Measurements from ENCODE around the gene MYO3B. TPM values are rescaled to one million over a fixed set of nuclear protein-coding genes. Genes with fewer than 3 reads are reported as not detected.

The MYO3B gene
- total and polyA plus RNA-seq, 11 donors: 0.09 to 0.19 (median 0.10) TPM; not detected in 8

DNA sequence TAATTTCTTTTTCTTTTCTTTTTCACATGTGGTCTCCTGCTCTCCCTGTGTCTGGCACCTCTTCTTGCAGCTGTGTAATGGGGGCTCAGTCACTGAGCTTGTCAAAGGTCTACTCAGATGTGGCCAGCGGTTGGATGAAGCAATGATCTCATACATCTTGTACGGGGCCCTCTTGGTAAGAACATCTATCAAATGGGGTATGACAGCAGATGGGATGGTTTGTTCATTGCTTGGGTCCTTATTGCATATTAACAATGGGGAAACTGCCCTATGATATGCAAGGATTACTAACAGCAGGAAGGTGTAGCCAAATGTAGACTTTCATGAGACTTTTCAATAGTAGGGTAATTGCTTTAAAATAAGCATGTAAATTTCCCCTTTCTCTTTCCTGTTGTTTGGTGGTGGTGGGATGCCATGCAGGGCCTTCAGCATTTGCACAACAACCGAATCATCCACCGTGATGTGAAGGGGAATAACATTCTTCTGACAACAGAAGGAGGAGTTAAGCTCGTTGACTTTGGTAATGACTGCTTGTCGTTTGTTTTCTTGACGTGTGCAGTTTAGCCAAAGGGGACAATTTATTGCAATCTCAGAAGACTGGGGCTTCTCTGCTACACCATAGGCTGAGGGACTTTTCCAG is 36.5 kb downstream of the MYO3B start:
- TF ChIP-seq, protein P1, sequence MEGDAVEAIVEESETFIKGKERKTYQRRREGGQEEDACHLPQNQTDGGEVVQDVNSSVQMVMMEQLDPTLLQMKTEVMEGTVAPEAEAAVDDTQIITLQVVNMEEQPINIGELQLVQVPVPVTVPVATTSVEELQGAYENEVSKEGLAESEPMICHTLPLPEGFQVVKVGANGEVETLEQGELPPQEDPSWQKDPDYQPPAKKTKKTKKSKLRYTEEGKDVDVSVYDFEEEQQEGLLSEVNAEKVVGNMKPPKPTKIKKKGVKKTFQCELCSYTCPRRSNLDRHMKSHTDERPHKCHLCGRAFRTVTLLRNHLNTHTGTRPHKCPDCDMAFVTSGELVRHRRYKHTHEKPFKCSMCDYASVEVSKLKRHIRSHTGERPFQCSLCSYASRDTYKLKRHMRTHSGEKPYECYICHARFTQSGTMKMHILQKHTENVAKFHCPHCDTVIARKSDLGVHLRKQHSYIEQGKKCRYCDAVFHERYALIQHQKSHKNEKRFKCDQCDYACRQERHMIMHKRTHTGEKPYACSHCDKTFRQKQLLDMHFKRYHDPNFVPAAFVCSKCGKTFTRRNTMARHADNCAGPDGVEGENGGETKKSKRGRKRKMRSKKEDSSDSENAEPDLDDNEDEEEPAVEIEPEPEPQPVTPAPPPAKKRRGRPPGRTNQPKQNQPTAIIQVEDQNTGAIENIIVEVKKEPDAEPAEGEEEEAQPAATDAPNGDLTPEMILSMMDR (IDR thresholded peaks at IDR 0.05): no peak
- TF ChIP-seq POLR2A (IDR thresholded peaks at IDR 0.05): no peak
- Histone ChIP-seq H3K4me1 (peaks cover 0 to 12% (median 0%) of the 10 kb centered on the region in 12 donors), H3K27me3 (no peaks in the 10 kb centered on the region), H3K4me3 (no peak overlapping the region), H3K9me3 (peaks cover 0 to 14% (median 0%) of the 10 kb centered on the region in 12 donors), H3K36me3 (no peaks in the 10 kb centered on the region), H3K27ac (no peak overlapping the region)
- ATAC-seq (no peak), DNase-seq (no peak)
- intact Hi-C loops (cut with DNase I): no loop called here
- WGBS, 4 donors: 64 to 71% (median 71%) methylated on average over 7 of the region's 7 CpGs

DNA sequence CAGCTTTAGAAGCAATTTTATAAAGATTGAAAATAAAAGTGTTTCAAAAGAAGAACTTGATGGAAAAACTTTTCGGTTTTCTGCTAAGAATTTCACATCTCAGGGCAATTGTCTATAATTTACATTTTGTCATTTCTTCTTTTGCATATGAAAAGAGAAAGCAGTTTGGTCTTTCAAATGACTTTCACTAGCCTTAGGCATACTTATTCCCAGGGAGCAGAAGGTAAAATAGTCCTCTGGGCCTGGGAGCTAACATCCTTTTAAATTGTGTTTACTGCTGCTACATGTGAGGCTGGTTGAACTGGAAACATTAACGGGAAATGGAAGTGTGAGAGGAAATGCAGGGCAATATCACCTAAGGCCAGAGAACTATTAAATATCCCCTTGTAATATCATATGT is 37.1 kb downstream of the MYO3B start:
- TF ChIP-seq, protein P1 (IDR thresholded peaks at IDR 0.05): no peak
- TF ChIP-seq POLR2A (IDR thresholded peaks at IDR 0.05): no peak
- no peak overlapping the region for H3K27ac ChIP-seq
- peaks cover 0 to 12% (median 0%) of the 10 kb centered on the region in 12 donors for H3K4me1 ChIP-seq
- H3K27me3 ChIP-seq: no peaks in the 10 kb centered on the region
- H3K36me3 ChIP-seq: no peaks in the 10 kb centered on the region
- no peak overlapping the region for H3K4me3 ChIP-seq
- intact Hi-C loops (cut with DNase I): no loop called here
- WGBS, 4 donors: 53 to 83% (median 76%) methylated on average over 2 of the region's 2 CpGs
- peaks cover 0 to 8% (median 0%) of the 10 kb centered on the region in 12 donors for H3K9me3 ChIP-seq
- ATAC-seq: no peak
- no peak for DNase-seq

DNA sequence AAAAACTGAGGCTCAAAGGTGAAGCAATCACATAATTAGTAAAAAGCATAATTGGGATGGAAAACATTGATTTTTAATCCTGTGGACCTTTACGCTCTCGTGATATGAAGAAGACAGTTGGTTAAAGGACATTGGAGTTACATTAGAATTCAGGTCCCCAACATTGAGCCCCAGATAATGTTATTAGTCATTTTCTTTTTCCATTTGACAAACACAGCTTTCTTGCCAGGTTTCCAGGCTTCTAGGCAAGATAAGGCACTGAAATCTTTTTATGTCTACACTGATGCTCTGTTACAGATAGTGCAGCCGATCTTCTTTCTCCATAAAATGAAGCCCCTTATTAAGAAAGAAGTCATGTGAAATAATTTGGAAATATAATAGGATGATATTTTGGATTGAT is 38.5 kb downstream of the MYO3B start:
- H3K4me1 ChIP-seq: peaks cover 0 to 13% (median 0%) of the 10 kb centered on the region in 12 donors
- 81 to 91% (median 86%) methylated on average over 3 of the region's 3 CpGs for WGBS, 4 donors
- no peaks in the 10 kb centered on the region for H3K36me3 ChIP-seq
- ATAC-seq (no peak), DNase-seq (no peak)
- H3K9me3 ChIP-seq: no peaks in the 10 kb centered on the region
- intact Hi-C loops (cut with DNase I): no loop called here
- H3K4me3 ChIP-seq: no peak overlapping the region
- TF ChIP-seq, protein P1 (IDR thresholded peaks at IDR 0.05): no peak
- no peak for TF ChIP-seq POLR2A (IDR thresholded peaks at IDR 0.05)
- no peak overlapping the region for H3K27ac ChIP-seq
- no peaks in the 10 kb centered on the region for H3K27me3 ChIP-seq

DNA sequence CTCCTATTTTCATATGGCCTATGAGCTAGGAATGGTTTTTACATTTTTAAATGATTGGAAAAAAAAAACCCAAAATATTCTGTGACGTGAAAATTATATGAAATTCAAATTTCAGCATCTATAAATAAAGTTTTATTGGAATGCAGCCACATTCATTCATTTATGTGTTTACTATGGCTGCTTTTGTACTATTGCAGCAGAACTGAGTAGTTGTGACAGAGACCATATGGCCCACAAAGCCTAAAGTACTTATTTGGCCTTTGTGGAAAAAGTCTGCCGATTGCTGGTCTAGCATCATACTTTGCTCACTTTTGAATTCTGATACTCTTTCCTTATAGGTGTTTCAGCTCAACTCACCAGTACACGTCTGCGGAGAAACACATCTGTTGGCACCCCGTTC is 39.0 kb downstream of the MYO3B start:
- ATAC-seq: no peak
- no peaks in the 10 kb centered on the region for H3K36me3 ChIP-seq
- TF ChIP-seq POLR2A (IDR thresholded peaks at IDR 0.05): no peak
- TF ChIP-seq, protein P1 (IDR thresholded peaks at IDR 0.05): no peak

More for the DNA sequence above, 39.0 kb downstream of the MYO3B start:
- no peak for DNase-seq
- intact Hi-C loops (cut with DNase I): no loop called here
- Histone ChIP-seq H3K4me1 (peaks cover 0 to 19% (median 0%) of the 10 kb centered on the region in 12 donors), H3K4me3 (no peak overlapping the region), H3K9me3 (no peaks in the 10 kb centered on the region), H3K27ac (no peak overlapping the region), H3K27me3 (no peaks in the 10 kb centered on the region)
- WGBS, 4 donors: 72 to 80% (median 78%) methylated on average over 5 of the region's 5 CpGs
